Measurements from ENCODE around the gene RASSF9. TPM values are rescaled to one million over a fixed set of nuclear protein-coding genes. Genes with fewer than 3 reads are reported as not detected.

The RASSF9 gene
- under 1 TPM; 0.31 to 0.77 (median 0.60) TPM for total RNA-seq
- long read RNA-seq, partial matches to known transcripts = 0 of 1 reads
- long read RNA-seq, other reads (novel, unspliced or antisense) = 1 of 1 reads

- Histone ChIP-seq H3K4me3 (peak within 1 kb of the TSS; percentile 0 to 18 (median 8)), H3K27me3 (no peaks in the 10 kb centered on the region), H3K9me3 (no peaks in the 10 kb centered on the region), H3K4me1 (no peaks in the 10 kb centered on the region), H3K36me3 (no peaks in the 10 kb centered on the region), H3K27ac (peak within 1 kb of the TSS; percentile 17 to 31 (median 28))
- intact Hi-C loops (cut with DNase I) = no loop called here
- peak; percentile 82 to 94 (median 91) for ATAC-seq
- peak; percentile 49 to 58 (median 56) for DNase-seq
- 18% methylated on average over 15 of the region's 15 CpGs for WGBS (ENCODE audit: insufficient coverage, low coverage, low lambda C conversion rate, missing lambda C conversion rate)
- no peak for TF ChIP-seq POLR2A (IDR thresholded peaks at IDR 0.05)
- TF ChIP-seq CTCF (IDR thresholded peaks at IDR 0.05) = no peak
These were observed at the start of gene RASSF9 for GRCh38 chr12:85836197-85837090. Gene RASSF9, minus strand, starts transcription at chr12:85836409. Its CDS starts 208 bp downstream, at chr12:85836201.

GRCh38 chr12:85883763-85884162 lies 47.6 kb upstream of the RASSF9 start:
- no peak for TF ChIP-seq CTCF (IDR thresholded peaks at IDR 0.05)
- TF ChIP-seq POLR2A (IDR thresholded peaks at IDR 0.05) = no peak
- Histone ChIP-seq H3K4me1 (no peaks in the 10 kb centered on the region), H3K36me3 (no peaks in the 10 kb centered on the region), H3K9me3 (no peaks in the 10 kb centered on the region), H3K4me3 (no peak overlapping the region), H3K27ac (no peak overlapping the region), H3K27me3 (no peaks in the 10 kb centered on the region)
- intact Hi-C loops (cut with DNase I) = no loop called here
- ATAC-seq (no peak), DNase-seq (no peak)

DNA sequence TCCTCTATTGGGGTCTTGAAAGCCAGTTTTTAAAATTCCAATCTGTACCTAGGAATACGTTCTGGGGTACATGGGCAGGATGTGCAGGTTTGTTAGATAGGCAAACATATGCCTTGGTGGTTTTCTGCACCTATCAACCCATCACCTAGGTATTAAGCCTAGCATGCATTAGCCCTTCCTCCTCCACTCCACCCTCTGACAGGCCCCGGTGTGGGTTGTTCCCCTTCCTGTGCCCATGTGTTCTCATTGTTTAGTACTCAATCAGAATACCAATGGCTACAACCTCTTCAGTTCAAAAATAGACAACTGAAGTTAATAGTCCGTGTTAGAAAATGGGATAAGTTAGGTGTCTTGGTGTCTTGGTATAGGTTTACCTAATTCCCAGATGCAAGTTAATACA lies 41.2 kb upstream of the RASSF9 start:
- no peak for DNase-seq
- Histone ChIP-seq H3K4me1 (no peaks in the 10 kb centered on the region), H3K4me3 (no peak overlapping the region), H3K27ac (no peak overlapping the region), H3K27me3 (no peaks in the 10 kb centered on the region), H3K36me3 (no peaks in the 10 kb centered on the region), H3K9me3 (no peaks in the 10 kb centered on the region)
- intact Hi-C loops (cut with DNase I) = loop anchor here in 1 of 2 donors (10.0 kb wide), 1 partner anchor 403 kb away; no protein-coding TSS in a partner anchor
- WGBS (ENCODE audit: insufficient coverage, low coverage, low lambda C conversion rate, missing lambda C conversion rate) = 43% methylated on average over 2 of the region's 3 CpGs
- no peak for TF ChIP-seq CTCF (IDR thresholded peaks at IDR 0.05)
- TF ChIP-seq POLR2A (IDR thresholded peaks at IDR 0.05) = no peak
- ATAC-seq = no peak

- Histone ChIP-seq H3K9me3 (no peaks in the 10 kb centered on the region), H3K4me3 (no peak within 1 kb of the TSS), H3K36me3 (no peaks in the 10 kb centered on the region), H3K4me1 (no peaks in the 10 kb centered on the region), H3K27ac (no peak within 1 kb of the TSS), H3K27me3 (no peaks in the 10 kb centered on the region)
- 7% methylated on average over 3 of the region's 3 CpGs for WGBS (ENCODE audit: insufficient coverage, low coverage, low lambda C conversion rate, missing lambda C conversion rate)
- ATAC-seq = peak in 1 of 4 donors; percentile 19
- intact Hi-C loops (cut with DNase I) = loop anchor here in 1 of 2 donors (10.0 kb wide), 1 partner anchor 399 kb away; no protein-coding TSS in a partner anchor
- TF ChIP-seq CTCF (IDR thresholded peaks at IDR 0.05) (no peak), POLR2A (IDR thresholded peaks at IDR 0.05) (no peak)
- no peak for DNase-seq
These were observed 37.8 kb upstream of the RASSF9 start, which contains the start of gene NTS for GRCh38 chr12:85874031-85874461. Gene NTS, plus strand, starts transcription at chr12:85874295. Its CDS starts 109 bp downstream, at chr12:85874404.

All from right lobe of liver (tissue), 6 donors.